ENCODE results near the gene GASK1B.

GASK1B gene

GRCh38 chr4:158189422-158189821 is 16.6 kb upstream of the GASK1B start:
- no peak for DNase-seq (ENCODE audit: low read depth in 1 of 2, low spot score in 1 of 2)

DNA sequence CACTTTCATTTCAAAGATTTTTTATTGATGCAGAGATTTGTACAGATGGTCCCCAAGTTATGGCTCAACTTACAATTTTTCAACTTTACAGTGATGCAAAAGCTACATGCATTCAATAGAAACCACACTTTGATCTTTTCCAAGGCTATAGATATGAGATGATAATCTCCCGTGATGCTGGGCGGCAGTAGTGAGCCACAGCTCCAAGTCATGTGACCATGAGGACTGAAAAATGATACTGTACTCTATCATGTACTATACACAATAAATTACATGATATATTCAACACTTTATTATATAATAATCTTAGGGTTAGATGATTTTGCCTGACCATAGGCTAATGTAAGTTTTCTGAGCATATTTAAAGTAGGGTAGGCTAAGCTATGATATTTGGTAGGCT is 14.0 kb upstream of the GASK1B start:
- no peak for DNase-seq (ENCODE audit: low read depth in 1 of 2, low spot score in 1 of 2)

DNA sequence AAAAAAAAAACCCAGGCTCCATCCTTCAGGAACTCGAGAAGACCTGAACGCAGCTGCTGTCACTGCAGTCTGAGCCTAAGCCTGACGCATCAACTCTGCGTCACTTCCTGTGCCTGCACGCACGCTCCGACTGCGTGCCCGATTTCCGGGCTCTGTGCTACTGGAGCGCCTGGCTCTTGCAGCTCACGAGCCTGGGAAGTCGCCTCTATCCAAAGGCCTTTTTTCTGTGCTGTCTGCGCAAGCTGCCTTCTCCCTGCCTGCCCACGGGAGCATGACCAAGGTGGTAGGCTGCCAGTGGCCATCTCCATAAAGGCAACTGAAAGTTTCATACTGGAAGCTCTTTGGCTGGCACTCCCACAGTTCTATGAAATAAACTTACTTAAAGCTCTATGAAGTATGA is 9.9 kb upstream of the GASK1B start:
- DNase-seq (ENCODE audit: low read depth in 1 of 2, low spot score in 1 of 2) = no peak

DNA sequence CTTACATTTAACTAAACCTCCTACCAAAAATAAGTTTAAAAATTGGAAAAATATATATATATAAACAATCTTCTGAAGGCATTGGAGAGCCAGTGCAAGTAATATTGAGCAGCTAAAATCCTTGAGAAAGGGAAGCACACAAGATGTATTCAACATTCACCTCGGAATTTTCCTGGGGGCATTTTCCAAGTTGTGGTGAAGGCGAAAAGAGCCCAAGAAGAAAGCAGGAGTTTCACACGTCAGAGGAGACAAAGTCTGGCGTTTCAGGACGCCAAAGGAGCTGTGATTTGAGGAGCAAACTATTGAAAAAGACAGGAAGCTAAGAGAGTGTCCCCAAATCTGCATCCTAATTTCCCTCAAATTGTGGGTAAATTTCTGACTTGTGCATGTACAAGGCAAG is 9.1 kb upstream of the GASK1B start:
- no peak for DNase-seq (ENCODE audit: low read depth in 1 of 2, low spot score in 1 of 2)

DNA sequence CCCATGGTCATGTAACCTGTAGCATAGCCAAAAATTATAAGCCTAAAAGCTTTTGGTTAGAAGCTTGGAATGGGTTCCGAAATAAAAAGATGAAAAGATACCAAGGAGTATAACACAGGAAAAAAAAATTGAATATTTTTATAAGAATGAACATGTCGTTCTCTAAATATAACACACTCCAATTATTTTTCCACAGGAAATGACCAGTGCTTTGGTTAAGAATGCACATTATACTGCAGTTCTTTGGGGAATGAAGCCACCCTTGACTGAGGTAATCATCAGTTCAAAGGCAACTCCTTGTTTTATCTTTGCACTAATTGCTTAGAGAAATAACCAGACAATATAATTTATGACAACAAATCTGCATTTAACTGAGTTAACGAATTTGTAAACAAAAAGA is 6.6 kb upstream of the GASK1B start:
- no peak for DNase-seq (ENCODE audit: low read depth in 1 of 2, low spot score in 1 of 2)

DNA sequence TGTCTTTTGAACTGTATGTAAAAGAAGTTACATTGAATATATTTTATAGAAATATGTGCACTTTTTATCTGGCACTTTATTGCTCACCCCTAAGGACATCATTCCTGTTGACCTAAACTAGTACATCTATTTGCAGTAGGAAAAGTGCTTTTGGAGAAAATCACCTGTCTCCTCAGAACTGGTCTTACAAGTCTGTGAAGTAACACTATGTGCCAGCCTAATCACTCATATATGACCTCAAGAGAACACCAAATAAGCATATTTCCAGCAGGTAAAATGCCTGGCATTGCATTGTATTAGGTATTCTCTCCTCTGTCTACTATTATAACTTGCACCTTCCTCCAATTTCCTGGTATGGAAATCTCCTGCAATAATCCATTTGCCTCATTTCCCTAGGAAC is 4.0 kb upstream of the GASK1B start:
- DNase-seq (ENCODE audit: low read depth in 1 of 2, low spot score in 1 of 2) = no peak

- DNase-seq (ENCODE audit: low read depth in 1 of 2, low spot score in 1 of 2) = no peak
Measured at GRCh38 chr4:158176108-158176507, 3.3 kb upstream of the GASK1B start.

- no peak for DNase-seq (ENCODE audit: low read depth in 1 of 2, low spot score in 1 of 2)
Measured at GRCh38 chr4:158170691-158171561, 1.9 kb downstream of the GASK1B start.

- no peak for DNase-seq (ENCODE audit: low read depth in 1 of 2, low spot score in 1 of 2)
Measured at GRCh38 chr4:158169931-158170690, 2.7 kb downstream of the GASK1B start.

GRCh38 chr4:158169506-158169905 is 3.3 kb downstream of the GASK1B start:
- no peak for DNase-seq (ENCODE audit: low read depth in 1 of 2, low spot score in 1 of 2)

GRCh38 chr4:158168606-158169005 is 4.2 kb downstream of the GASK1B start:
- no peak for DNase-seq (ENCODE audit: low read depth in 1 of 2, low spot score in 1 of 2)

DNA sequence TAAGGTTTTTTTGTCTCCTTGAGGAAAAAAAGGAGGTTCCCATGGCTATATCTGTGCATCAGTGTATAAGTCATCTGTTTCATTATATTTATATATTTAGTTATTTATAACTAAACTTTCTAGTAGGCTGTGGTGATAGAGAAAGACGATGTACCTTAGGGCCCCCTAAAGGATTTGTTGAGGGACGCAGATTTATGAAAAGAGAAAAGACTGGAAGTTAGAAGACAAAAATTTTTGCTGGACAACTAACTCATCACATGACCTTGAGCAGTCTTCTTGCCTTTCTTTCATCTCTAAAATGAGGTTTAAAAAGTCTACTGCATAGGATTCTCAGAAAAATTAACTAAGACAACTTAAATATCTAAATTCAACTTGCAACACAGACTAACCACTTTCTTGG is 6.1 kb downstream of the GASK1B start:
- no peak for DNase-seq (ENCODE audit: low read depth in 1 of 2, low spot score in 1 of 2)

- no peak for DNase-seq (ENCODE audit: low read depth in 1 of 2, low spot score in 1 of 2)
Measured at GRCh38 chr4:158164768-158165213, 8.0 kb downstream of the GASK1B start.

GRCh38 chr4:158163941-158164767 is 8.7 kb downstream of the GASK1B start:
- DNase-seq (ENCODE audit: low read depth in 1 of 2, low spot score in 1 of 2) = no peak

DNA sequence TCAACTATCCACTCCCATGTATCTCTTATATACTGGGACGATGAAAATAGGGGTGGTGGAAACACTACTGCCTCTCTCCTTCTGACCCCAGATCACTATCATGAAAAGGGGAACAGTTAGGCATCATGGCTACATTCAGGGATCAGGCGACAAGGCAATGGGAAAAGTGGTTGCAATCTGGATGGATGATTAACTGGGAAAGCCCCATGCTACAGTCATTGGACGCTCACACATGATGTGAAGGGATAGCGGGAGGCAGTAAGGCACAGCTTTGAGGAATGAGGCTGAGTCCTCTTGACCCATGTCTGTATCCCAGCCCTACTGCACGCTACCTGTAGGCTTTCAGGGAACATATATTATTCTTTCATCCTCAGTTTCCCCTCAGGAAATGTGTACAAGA is 10.2 kb downstream of the GASK1B start:
- DNase-seq (ENCODE audit: low read depth in 1 of 2, low spot score in 1 of 2) = no peak

DNA sequence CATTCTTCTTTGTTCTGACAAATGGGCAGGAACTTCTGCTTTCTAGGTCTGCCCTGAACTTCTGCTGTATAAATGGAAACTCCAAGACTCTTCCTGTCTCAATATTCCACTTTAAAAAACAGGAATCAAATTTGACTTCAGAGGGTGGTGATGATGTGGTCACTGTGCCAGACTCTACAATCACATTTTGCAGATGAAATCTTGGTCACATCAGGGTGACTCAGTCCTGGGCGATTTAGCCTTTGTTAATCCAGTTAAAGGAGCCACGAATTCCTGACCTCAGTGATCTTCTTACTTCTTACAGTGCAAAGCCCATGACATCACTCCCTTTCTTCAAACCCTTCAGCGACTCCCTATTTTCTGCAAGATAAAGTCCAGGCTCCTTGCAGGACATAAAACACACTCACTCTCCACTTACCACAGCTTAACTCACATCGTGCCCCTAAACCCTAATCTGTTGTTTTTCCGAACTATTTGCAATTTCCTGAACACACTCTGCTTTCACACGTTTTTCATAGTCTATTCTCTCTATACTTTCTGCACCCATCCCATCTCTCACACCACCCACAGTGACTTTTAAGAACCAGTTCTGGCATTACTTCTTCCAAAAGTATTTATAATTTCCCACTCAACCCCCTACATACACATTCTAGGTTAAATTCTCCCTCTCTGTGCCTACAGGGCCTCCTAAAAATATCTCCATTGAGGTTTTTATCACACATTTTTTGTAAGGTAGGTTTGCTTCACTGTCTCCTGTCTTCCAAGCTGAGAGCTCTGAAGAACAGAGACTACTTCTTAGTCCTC is 11.1 kb downstream of the GASK1B start:
- DNase-seq (ENCODE audit: low read depth in 1 of 2, low spot score in 1 of 2) = no peak

GRCh38 chr4:158159718-158160094 is 13.1 kb downstream of the GASK1B start:
- DNase-seq (ENCODE audit: low read depth in 1 of 2, low spot score in 1 of 2) = no peak

- DNase-seq (ENCODE audit: low read depth in 1 of 2, low spot score in 1 of 2) = no peak
Measured at GRCh38 chr4:158159054-158159717, 13.6 kb downstream of the GASK1B start.

DNA sequence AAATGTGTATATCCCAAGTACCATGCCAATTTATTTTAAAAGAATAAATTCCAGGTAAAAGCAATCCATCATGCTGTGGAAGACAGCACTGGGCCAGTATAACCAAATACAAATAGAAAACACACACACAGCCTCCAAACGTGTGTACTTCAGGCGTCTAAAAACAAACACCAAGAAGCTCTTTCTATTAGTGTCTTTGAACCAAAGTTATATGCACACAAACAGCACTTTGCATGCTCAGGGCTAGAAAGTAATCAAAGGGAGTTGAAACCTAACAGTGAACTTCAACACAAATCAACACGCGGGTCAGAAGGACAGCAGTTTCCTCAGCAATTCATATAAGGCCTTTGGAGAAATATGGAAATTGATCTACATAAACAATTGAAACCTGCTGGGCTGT is 15.4 kb downstream of the GASK1B start:
- no peak for DNase-seq (ENCODE audit: low read depth in 1 of 2, low spot score in 1 of 2)

- no peak for DNase-seq (ENCODE audit: low read depth in 1 of 2, low spot score in 1 of 2)
Measured at GRCh38 chr4:158155656-158156356, 17.0 kb downstream of the GASK1B start.

Data from activated T-helper 1 cell treated with anti-CD3 and anti-CD28 coated beads, Interleukin-2, amount 50 U/mL, for 16 hours (primary cell).